Measurements from ENCODE around the gene RNASE8.
A peak's percentile ranks its signal among the peaks of the same experiment; 100 is the strongest.

RNASE8 gene

DNA sequence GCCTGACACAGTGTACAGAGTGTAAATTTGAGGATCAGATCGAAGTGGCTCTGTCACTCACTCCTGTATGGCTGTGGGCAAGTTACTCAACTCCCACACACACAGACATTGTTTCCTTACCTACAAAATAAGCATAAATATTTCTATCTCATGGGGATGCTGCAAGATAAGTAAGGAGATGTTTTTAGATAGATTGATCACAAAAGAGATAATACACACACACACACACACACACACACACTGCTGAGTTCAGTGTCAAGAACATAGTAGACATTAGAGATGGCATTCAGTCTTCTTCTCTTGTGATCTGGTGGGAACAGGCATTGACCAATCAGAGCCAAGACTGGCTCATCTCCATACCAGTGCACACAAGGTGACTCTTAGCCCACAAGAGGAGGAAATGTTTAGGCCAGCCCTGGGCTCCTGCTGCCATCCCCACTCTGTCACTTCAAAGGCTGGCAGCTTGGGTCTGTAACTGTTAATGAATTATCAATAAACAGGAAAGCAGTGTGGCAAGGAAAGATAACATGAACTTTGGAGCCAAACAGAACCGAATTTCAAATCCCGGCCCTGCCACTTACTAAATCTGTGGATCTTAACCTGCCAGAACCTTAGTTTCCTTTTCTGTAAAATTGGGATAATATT is 3.4 kb upstream of the RNASE8 start:
- no peak for DNase-seq

DNA sequence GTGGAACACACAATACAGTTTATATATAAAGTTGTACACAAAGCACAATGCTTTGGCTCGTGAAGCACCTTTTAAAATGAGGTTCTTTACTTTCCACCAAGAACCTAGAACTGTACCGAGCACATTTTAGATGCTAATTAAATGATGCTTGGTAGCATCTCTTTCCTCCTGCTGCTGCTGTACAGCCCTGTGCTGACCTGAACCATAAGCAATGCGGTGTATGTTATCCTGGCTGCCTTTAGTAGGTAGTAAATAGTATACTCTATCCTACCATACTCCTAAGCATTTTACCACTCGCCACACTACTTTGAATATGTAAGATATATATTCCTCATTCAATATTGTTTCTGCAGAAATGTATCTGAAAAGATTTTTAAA is 2.9 kb upstream of the RNASE8 start:
- DNase-seq, result no peak

DNA sequence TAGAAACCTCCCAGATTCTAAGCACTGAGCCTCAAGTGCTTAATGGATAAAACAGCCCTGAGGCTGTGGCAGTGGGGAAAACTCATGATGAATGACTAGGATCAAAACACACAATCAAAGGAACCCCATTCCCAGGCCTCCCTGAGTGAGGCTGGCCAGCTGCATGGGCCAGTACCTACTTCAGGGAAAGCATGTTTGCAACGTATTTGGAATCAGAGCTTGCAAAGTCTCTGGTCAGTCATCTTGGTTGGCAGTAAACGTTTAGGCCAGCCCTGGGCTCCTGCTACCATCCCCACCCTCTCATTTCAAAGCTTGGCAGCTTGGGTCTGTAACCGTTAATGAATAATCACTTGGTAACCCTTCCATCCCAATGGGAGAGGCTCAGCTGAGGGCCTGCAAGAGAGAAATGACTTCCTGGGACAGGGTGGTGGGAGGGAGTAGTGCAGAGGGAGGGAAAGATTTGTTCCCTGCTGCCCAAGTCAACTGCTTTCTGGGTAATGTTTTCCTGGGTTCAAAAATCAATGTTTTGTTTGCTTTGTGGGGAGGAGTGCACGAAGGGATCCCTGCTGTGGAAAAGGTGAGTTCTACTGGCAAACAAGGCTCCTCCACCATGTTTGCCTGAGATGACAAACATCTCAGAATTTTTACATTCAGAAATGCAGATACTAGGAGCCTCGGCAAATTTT is 2.0 kb upstream of the RNASE8 start:
- no peak for DNase-seq

DNA sequence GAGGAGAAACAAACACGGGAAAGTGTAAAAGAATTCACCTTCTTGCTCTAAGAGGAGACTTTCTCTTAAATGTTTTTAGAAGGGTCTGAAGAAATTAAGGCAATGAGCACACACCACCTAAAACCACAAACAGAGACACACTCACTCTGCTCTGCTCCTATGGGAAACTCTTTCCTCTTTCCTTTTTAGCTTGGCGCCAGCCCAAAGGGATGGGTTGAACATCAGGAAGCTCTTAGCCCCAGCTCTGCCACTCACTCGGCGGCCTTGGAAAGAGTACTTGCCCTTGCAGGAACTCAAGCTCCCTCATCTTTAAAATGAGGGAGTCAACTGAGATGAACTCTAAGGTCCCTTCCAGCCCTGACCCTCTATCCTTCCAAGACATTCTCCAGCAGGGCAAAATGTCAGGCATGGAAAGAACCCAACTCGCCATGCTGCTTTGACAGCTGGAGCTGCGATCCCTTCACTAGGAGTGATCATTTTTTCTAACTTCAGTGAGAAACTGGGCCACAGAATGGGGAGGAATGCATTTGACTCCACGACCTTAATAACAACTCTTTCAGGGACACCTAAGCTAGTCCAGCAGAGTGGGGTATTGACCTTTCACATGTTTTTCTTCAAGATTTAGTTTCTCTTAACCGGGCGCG is 980 bp upstream of the RNASE8 start:
- no peak for DNase-seq

DNA sequence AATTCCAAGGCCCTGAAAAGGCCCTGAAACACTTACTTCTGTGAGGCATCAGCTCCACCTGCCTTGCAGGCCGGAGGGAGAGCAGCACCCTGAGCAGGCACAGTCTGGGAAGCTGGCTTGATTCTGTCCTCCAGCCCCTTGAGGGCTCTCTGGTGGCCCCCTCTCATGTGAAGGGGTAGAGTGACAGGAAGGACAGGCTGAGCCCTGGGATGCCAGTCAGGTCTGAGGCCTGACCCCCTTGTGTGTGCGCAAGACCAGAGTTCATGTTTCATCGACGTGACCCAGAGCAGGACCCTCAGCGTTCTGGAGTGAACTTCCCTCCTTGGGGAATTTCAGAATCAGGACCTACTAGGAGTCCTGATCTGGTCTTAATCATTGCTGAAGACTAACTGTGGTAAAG is 1.3 kb downstream of the RNASE8 start:
- DNase-seq, result no peak

DNA sequence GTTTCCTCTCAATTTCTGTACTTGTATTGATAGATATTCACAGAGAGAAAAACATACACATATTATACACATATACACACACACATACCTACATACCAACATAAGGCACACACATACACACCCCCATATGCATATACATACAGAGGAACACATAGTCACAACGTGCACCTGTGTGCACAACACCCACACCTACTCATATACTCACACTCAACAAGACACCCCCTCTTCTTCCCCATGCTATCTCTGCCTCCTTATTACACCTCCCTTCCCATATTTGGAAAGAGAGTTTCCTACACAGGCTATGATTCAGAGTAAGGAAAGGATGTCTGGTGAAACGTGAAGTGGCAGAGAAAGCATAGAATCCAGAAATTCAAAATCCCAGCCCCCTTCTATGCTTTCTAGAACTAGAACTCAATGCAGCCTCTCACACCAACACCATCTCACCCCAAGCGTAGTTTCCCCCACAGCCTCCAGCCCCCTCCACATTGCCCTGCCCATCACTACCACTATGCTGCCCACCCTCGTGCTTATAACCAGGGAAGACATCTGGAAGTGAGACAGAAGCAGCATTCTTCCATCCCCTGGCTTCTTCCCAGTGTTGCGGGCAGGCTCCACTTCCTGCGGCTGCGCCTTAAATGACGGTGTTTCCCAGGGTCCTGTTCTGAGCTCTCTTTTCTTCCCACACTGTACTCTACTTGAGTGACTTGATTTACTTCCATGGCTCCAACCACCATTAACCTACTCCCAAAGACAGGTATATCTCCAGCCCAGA is 2.4 kb downstream of the RNASE8 start:
- no peak for DNase-seq

DNA sequence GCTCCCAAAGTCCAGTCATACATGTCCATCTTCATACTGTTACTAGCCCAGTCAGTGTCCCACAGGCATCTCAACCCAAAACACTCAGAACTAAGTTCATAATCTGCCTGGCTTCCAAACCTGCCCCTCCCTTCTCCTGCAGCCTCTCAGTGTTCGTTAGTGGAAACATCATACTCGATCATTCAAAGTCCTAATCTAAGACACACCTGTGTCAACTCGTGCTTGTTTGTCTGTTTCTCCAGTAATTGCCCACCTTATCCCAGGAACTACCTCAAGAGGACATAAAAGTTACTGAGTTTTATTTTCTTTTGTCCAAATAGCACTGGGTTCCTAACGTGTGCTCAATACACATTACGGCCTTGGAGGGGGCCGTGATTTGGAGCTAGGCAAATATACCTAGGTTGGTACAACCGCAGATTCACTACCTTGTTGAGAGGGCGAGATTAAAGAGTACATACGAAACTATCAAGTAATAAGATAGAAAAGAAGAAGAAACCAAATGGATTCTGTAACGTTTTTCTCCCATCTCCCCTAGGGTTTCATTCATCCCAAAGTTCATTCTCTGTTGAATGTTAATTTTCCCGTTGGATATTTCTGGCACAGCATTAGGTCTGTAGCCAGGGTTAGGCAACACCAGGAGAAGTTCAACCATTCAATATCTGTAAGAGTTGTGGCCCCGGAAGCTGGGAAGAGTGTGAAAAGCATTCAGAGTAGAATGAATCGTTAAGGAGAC is 3.2 kb downstream of the RNASE8 start:
- DNase-seq, result no peak

DNA sequence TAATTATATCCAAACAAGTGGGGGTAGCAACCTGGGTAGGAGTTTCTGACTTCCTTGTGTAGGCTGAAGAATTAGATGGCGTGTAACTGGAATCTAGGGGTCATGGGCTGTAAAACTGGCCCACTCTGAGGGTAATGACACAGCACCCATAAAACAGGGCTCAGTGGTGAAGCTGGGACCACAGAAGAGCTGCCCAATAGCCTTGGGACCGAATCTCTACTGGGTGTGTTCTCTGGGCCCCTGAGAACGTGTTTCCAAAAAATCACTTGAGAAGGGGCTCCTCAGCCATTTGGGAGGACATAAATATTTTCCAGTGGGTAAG is 3.7 kb downstream of the RNASE8 start:
- DNase-seq, result no peak

DNA sequence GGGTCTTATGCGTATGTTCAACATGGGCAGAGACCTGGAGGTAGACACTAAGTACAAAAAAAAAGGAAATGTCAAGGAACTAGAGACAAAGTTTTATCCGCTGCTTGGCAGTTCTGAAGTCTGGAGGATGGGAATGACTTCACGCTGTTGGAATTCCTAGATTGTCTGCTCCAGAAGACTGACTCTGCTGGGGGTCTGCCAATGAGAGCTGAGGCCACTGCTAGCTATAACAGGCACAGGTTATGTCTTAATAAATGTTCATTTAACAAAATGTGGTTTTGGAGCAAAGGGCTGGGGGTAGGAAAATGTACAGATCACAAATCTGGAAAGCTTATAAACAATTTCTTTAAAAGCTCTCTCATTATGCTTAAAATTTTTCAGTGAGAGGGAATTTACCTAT is 5.9 kb downstream of the RNASE8 start:
- no peak for DNase-seq

DNA sequence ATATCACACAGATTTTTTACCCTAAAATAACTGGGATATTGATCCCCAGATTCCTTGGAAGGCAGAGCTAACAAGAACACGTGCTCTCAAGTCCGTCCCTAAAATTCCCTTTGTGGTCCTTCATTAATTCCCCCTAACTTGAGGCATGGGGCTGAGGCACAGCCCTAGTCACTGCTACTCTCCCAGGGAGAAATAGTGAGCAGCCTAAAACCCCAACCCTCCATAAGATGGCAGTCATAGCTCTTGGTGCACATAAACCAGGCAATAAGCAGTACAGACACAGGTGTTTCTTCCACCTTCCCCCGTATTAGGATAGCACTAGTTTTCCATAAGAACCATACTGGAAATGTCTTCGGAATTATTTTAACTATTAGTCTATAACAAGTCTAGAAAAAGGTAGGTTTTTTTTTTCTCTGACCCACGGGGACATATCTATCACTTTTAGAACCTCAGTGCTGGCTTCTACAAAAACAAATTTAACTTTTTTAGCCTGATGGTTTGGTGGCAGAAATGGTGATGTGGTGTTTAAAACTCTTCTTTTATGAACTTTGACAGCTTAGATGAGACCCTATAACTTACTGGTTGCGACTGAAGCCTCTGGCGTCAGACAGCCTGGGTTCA is 9.4 kb downstream of the RNASE8 start:
- DNase-seq, result peak; percentile 13

DNA sequence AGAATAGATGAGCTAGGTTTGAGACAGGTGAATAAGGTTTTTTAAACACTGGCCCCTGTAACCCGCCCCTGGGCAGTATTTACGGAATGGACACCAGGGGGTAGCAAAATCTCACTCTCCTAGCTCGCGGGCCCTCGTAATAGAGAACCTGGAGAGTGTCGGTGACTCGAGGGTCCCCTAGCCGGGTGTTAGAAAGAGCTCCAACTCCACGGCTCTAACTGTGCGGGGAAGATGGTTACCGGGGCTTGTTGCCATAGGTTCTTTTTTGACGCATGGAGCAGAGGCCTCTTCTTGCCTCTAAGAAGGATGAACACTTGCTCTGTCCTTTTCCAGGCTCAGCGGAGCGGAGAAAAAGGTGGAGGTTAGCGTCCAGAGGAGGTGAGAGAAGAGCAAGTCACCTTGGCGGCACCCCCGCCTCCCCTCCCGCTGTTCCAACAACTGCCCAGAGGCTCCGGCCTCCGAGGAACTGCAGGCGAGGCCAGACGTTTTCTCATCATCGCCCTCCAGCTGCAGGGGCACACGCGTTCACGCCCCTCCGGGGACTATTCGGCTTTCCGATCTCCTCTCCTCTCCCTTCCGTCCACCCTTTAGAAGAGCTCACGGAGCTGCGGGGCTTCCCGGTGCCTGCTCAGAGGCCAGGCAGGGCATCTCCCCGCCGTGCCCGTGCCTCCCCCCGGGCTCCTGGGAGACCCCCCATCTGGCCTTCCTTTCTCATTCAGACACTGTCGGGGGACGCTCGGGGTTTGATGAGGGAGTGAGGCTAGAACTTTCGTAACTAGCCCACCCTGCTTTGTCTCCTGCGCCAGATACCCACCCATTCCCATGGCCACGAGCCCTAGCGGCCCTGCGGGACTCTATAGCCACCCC is 11.1 kb downstream of the RNASE8 start:
- peak; percentile 79 for DNase-seq

DNA sequence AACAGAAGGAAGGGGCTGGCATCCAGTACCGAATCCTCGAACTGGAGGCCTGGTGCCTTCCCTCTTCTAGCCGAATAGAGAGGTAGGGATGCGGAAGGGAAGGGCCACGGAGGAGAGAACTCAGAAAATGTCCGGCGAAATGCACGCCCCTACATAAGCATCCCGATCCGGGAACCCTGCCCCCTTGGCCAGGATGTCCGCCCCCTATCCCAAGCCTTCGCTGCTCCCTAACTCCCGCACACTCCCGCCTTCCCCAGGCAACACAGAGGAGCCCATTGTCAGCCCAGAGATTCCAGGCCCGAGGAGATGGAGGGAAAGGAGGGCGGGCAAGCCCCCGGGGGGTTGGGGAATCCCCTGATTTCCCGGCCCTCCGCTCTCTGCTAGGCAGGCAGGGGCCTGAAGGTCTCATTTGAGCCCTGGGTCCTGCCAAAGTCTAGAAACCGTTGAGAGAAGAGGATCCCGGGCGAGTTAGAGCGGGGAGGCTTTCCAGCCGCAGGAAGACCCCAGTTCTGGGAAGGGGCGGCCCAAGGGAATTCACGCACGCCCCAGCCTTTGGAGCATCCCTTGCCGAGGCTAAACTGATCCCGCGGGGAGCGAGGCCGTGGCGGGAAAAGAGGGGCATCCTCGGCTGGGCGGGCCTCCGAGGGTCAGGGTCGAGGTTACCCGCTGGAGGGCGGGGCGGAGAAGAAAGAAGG is 11.9 kb downstream of the RNASE8 start:
- no peak for DNase-seq

DNA sequence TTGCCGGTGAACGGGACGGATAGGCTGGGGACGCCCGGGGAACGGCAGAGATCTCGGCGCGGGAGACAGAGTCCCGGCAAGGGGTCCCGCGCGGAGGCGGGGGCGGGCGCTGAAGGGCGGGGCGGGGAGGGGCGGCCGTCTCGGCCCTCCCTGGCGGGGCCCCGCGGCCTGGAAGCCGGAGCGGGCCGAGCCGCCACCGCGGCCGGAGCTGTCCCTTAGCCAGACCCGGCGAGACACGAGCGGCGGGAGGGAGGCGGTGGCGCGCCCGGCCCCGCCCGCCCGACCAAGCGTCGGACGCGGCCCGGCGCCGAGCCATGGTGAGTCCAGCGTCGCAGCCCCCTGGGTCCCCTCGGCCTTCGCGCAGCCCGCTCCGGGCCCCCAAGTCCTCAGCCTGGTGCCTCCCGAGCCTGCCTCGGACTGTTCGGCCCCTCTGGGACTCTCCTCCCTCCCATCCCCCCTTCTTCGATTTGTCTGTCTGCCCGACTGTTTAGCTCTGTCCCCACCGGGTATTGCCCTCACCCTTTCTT is 12.5 kb downstream of the RNASE8 start, which contains the start of gene ARHGEF40:
ARHGEF40 (plus strand) TSS at position 222 of the 527 bp plus-strand sequence; CDS start at position 315, 93 bp downstream.
- DNase-seq, result no peak

DNA sequence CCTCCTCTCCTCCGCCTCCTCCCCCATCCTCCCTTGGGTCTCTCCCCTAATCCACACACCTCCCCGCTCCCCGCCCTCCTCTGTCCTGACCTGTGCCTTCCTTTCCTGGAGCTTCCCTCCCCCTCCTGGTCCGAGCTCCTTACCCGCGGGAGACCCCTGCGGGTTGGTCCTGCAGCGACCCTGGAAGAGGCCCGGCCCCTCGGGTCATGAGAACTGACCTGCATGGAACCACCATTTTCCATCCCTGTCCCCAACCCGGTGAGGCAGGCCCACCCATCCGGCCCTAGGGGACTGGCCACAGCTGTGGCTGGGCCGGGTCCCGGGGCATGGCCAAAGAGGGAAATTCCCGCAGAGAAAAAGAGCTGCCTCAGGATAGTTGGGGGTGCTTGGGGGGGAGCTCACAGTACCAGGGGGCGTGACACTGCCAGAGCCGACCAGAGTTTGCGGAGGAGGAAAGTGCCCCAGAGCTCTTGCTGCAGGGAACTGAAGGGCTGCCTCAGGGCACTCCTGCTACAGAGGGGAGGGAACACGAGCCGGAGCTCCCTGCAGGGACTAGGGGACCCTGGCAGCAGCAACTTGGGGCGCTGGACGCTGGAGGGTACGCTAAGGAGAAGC is 13.1 kb downstream of the RNASE8 start:
- DNase-seq, result no peak

DNA sequence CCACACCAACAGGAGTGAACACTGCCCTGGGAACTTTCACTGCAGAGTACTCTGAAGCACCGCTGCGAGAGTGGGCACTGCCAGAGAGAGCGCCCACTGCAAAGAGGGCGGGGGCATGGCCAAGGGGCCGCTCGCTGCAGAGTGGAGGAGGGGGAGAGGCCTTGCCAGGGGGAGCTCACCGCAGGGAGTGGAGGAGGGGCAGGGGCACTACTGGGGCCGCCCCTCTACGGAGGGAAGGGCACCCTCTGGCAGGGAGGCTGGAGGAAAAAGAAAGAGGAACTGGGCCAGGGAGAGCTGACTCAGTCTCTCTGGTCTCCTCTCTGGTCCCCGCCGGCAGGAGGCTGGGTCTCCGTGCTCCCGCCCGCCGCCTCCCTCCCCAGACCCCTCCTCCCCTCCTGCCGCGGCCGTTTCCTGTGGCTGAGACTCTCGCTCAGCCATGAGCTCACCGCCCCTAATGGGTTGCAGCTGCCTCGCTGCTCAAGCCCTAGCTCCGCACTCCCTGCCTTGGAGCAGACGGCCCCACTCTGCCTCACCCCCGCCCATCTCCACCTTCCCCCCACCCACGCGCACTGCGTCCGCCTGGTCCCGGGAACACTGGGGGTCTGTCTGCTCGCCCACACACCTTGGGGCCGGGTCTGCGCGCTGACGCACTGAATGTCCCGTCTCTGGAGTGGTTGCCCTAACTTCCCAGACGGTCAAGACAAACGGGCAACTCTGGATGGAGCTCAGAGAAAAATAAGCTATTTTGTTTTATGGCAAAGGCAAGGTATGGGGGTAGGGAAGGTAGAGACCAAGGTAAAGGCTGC is 13.8 kb downstream of the RNASE8 start:
- peak; percentile 69 for DNase-seq

DNA sequence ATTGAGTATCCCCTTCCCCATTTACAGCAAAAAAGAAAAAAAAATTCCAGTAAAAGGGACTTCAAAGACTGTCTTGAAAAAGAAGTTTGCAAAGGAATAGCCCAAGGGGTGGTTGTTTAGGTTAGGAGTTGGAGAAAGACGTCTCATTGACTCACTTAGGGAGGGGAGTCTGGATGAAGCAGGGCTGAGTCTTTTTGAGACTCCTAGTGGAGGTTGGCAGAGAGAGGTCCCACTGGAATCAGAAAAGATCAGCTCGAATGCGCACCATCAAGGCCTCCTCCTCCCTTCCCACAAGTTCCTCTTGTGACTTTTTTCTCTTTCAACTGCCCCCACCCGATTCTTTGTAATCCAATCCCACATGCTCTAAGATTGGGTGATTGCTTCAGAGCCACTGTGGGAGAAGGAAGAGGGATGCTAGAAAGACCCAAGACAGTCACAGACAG is 14.4 kb downstream of the RNASE8 start:
- no peak for DNase-seq

DNA sequence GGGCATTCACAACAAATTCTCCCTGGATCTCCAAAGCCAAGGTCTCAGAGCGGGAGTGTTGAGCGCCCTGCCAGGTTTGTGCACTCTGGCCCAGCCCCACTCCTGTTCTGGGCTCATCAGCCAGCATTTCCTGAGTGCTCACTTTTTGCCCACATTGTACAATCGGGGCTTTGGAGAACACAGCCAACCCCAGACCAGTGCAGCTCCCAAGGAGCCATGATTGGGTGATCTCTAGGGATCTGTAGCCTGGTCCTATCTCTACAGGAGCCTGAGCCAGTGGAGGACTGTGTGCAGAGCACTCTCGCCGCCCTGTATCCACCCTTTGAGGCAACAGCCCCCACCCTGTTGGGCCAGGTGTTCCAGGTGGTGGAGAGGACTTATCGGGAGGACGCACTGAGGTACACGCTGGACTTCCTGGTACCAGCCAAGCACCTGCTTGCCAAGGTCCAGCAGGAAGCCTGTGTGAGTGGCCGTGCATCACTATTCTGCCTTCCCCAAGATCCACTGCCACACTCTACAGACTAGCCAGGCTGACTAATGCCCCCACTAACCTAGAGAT is 15.2 kb downstream of the RNASE8 start:
- no peak for DNase-seq

DNA sequence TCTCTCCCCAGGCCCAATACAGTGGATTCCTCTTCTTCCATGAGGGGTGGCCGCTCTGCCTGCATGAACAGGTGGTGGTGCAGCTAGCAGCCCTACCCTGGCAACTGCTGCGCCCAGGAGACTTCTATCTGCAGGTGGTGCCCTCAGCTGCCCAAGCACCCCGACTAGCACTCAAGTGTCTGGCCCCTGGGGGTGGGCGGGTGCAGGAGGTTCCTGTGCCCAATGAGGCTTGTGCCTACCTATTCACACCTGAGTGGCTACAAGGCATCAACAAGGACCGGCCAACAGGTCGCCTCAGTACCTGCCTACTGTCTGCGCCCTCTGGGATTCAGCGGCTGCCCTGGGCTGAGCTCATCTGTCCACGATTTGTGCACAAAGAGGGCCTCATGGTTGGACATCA is 16.3 kb downstream of the RNASE8 start:
- no peak for DNase-seq

All from NCI-H1436 (cell line).